Measurements from ENCODE around the gene SSC5D. TPM values are rescaled to one million over a fixed set of nuclear protein-coding genes. Genes with fewer than 3 reads are reported as not detected.

Gene SSC5D
- total and polyA plus RNA-seq, 4 donors: 0.08 to 1.0 (median 0.51) TPM

DNA sequence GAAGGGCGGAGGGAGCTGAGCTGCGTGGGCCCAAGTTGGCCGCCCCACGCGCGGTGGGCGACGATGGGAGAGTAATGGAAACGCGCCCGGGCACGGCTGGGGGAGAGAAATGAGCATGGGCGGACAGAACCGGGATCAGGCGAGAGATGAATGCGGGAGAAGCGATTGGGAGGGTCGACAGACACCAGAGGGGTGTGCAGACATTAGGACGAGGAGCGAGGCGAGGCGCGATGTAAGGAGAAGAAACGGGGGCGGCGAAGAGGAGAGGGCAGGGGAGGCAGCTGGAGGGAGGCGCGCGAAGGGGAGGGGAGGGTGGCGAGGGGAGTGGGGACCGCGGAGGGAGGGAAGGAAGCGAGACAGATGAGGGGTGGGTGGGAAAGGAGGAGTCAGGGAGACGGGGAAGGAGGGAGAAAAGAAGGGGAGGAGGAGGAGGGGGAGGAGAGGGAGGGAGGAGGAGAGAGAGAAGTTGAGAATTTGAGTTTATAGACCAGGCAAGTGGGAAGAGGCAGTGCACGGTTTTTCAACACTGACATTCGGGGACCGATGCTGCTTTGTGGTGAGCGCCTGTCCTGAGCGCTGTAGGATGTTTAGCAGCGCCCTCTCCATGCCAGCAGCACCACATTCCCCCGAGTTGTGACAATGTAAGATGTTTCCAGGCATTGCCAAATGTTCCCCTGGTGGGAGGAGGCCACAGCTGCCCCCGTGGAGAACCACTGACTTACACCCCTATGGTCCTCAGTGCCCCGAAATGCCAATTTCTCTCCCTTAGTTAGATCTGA, 45.0 kb upstream of the SSC5D start, which contains the start of gene SHISA7:
Gene SHISA7 (minus strand): TSS at position 256 of the 779 bp plus-strand sequence. CDS start 437 bp downstream, outside the sequence.
- TF ChIP-seq SP1 (IDR thresholded peaks at IDR 0.05): no peak
- no peak for TF ChIP-seq HNF4A (conservative IDR thresholded peaks at IDR 0.05)
- no peak for TF ChIP-seq NR2F2 (IDR thresholded peaks at IDR 0.05)
- TF ChIP-seq, protein P1, sequence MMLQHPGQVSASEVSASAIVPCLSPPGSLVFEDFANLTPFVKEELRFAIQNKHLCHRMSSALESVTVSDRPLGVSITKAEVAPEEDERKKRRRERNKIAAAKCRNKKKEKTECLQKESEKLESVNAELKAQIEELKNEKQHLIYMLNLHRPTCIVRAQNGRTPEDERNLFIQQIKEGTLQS (IDR thresholded peaks at IDR 0.05): no peak
- TF ChIP-seq, protein P2, sequence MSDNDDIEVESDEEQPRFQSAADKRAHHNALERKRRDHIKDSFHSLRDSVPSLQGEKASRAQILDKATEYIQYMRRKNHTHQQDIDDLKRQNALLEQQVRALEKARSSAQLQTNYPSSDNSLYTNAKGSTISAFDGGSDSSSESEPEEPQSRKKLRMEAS (IDR thresholded peaks at IDR 0.05): no peak
- no peak for TF ChIP-seq JUND (IDR thresholded peaks at IDR 0.05)
- WGBS: 5% methylated on average over 43 of the region's 43 CpGs
- Histone ChIP-seq H3K4me3 (ENCODE audit: low read depth in 1 of 3, low read length in 3 of 3) (no peak within 1 kb of the TSS), H3K4me1 (ENCODE audit: control insufficient read depth in 4 of 4, insufficient read depth in 4 of 4, low read length in 3 of 4) (peaks cover 0 to 3% (median 1%) of the 10 kb centered on the region in 4 donors), H3K27ac (ENCODE audit: low read depth in 1 of 2, low read length in 2 of 2) (no peak within 1 kb of the TSS), H3K27me3 (ENCODE audit: control insufficient read depth in 4 of 4, insufficient read depth in 4 of 4, low read length in 3 of 4) (peaks cover 11 to 18% (median 13%) of the 10 kb centered on the region in 4 donors), H3K9ac (ENCODE audit: low read depth in 1 of 2, low read length in 2 of 2) (no peak within 1 kb of the TSS), H3K9me3 (ENCODE audit: control insufficient read depth in 4 of 4, low read length in 3 of 4) (peaks cover 0 to 2% (median 1%) of the 10 kb centered on the region in 4 donors), H3K36me3 (ENCODE audit: control insufficient read depth in 4 of 4, insufficient read depth in 3 of 4, low read depth in 1 of 4, low read length in 3 of 4) (no peaks in the 10 kb centered on the region)
- no peak for DNase-seq (ENCODE audit: low spot score)

DNA sequence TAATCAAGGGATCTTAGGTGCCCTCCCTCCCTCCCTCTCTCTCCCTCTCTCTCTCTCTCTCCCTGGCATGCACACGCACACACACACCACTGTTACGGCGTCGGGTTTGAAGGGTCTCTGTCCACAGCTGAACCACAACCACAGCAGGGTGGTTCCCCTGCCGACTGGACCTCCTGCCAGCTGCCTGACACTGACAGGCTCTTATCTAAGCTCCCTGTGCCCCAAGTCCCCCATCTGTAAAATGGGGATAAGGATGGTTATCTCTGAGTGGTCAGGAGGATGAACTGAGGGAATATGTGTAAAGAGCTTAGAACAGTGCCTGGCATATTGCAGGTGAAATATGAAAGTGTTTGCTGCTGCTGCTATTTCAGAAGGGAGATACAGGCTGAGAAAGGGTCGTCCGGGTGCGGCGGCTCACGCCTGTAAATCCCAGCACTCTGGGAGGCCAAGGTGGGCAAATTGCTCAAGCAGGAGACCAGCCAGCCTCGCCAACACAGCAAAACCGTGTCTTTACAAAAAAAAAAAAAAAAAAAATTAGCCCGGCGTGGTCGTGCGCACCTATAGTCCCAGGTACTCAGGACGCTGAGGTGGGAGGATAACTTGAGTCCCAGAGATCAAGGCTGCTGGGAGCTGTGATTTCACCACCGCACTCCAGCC, 44.3 kb upstream of the SSC5D start:
- Histone ChIP-seq H3K9ac (ENCODE audit: low read depth in 1 of 2, low read length in 2 of 2) (no peak overlapping the region), H3K27me3 (ENCODE audit: control insufficient read depth in 4 of 4, insufficient read depth in 4 of 4, low read length in 3 of 4) (peaks cover 10 to 16% (median 13%) of the 10 kb centered on the region in 4 donors), H3K9me3 (ENCODE audit: control insufficient read depth in 4 of 4, low read length in 3 of 4) (peaks cover 0 to 2% (median under 1%) of the 10 kb centered on the region in 4 donors), H3K4me1 (ENCODE audit: control insufficient read depth in 4 of 4, insufficient read depth in 4 of 4, low read length in 3 of 4) (peaks cover 0 to 3% (median 1%) of the 10 kb centered on the region in 4 donors), H3K27ac (ENCODE audit: low read depth in 1 of 2, low read length in 2 of 2) (no peak overlapping the region), H3K4me3 (ENCODE audit: low read depth in 1 of 3, low read length in 3 of 3) (no peak overlapping the region), H3K36me3 (ENCODE audit: control insufficient read depth in 4 of 4, insufficient read depth in 3 of 4, low read depth in 1 of 4, low read length in 3 of 4) (no peaks in the 10 kb centered on the region)
- WGBS: 27% methylated on average over 18 of the region's 18 CpGs
- TF ChIP-seq, protein P3, sequence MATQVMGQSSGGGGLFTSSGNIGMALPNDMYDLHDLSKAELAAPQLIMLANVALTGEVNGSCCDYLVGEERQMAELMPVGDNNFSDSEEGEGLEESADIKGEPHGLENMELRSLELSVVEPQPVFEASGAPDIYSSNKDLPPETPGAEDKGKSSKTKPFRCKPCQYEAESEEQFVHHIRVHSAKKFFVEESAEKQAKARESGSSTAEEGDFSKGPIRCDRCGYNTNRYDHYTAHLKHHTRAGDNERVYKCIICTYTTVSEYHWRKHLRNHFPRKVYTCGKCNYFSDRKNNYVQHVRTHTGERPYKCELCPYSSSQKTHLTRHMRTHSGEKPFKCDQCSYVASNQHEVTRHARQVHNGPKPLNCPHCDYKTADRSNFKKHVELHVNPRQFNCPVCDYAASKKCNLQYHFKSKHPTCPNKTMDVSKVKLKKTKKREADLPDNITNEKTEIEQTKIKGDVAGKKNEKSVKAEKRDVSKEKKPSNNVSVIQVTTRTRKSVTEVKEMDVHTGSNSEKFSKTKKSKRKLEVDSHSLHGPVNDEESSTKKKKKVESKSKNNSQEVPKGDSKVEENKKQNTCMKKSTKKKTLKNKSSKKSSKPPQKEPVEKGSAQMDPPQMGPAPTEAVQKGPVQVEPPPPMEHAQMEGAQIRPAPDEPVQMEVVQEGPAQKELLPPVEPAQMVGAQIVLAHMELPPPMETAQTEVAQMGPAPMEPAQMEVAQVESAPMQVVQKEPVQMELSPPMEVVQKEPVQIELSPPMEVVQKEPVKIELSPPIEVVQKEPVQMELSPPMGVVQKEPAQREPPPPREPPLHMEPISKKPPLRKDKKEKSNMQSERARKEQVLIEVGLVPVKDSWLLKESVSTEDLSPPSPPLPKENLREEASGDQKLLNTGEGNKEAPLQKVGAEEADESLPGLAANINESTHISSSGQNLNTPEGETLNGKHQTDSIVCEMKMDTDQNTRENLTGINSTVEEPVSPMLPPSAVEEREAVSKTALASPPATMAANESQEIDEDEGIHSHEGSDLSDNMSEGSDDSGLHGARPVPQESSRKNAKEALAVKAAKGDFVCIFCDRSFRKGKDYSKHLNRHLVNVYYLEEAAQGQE (IDR thresholded peaks at IDR 0.05): no peak
- TF ChIP-seq RXRA (IDR thresholded peaks at IDR 0.05) (no peak), SP1 (IDR thresholded peaks at IDR 0.05) (no peak), NR2F2 (IDR thresholded peaks at IDR 0.05) (no peak), YY1 (IDR thresholded peaks at IDR 0.05) (no peak), FOXA2 (IDR thresholded peaks at IDR 0.05) (no peak), FOXA1 (IDR thresholded peaks at IDR 0.05) (no peak)
- peak; percentile 72 for DNase-seq (ENCODE audit: low spot score)

DNA sequence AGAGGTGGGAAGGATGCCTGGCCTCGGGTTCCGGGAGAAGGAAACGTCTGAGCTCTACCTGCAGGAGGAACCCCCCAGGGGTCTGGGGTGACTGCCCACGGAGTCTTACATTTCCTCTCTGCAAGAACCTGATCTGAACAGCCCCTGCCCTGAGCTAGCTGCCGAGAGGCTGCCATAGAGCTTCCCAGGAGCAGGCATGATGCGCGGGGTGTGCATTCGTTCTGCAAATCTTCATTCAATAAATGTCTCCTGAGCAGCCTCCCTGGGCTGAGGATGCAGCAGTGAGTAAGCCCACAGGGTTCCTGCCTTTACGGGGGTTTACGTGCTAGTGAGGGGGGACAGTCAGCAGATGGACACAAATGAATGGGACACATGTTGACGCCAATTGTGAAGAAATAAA, 43.6 kb upstream of the SSC5D start:
- Histone ChIP-seq H3K4me3 (ENCODE audit: low read depth in 1 of 3, low read length in 3 of 3) (no peak overlapping the region), H3K4me1 (ENCODE audit: control insufficient read depth in 4 of 4, insufficient read depth in 4 of 4, low read length in 3 of 4) (peaks cover 0 to 3% (median 1%) of the 10 kb centered on the region in 4 donors), H3K27ac (ENCODE audit: low read depth in 1 of 2, low read length in 2 of 2) (no peak overlapping the region), H3K27me3 (ENCODE audit: control insufficient read depth in 4 of 4, insufficient read depth in 4 of 4, low read length in 3 of 4) (peaks cover 10 to 12% (median 11%) of the 10 kb centered on the region in 4 donors), H3K36me3 (ENCODE audit: control insufficient read depth in 4 of 4, insufficient read depth in 3 of 4, low read depth in 1 of 4, low read length in 3 of 4) (no peaks in the 10 kb centered on the region), H3K9me3 (ENCODE audit: control insufficient read depth in 4 of 4, low read length in 3 of 4) (peaks cover 0 to 2% (median 0%) of the 10 kb centered on the region in 4 donors), H3K9ac (ENCODE audit: low read depth in 1 of 2, low read length in 2 of 2) (no peak overlapping the region)
- DNase-seq (ENCODE audit: low spot score): no peak
- 40% methylated on average over 11 of the region's 11 CpGs for WGBS
- TF ChIP-seq NR2F2 (IDR thresholded peaks at IDR 0.05): no peak
- no peak for TF ChIP-seq EGR1 (IDR thresholded peaks at IDR 0.05; ENCODE audit: low read depth in 2 of 2)
- TF ChIP-seq, protein P2 (IDR thresholded peaks at IDR 0.05): no peak
- TF ChIP-seq, protein P1 (IDR thresholded peaks at IDR 0.05): no peak
- TF ChIP-seq, protein P4, sequence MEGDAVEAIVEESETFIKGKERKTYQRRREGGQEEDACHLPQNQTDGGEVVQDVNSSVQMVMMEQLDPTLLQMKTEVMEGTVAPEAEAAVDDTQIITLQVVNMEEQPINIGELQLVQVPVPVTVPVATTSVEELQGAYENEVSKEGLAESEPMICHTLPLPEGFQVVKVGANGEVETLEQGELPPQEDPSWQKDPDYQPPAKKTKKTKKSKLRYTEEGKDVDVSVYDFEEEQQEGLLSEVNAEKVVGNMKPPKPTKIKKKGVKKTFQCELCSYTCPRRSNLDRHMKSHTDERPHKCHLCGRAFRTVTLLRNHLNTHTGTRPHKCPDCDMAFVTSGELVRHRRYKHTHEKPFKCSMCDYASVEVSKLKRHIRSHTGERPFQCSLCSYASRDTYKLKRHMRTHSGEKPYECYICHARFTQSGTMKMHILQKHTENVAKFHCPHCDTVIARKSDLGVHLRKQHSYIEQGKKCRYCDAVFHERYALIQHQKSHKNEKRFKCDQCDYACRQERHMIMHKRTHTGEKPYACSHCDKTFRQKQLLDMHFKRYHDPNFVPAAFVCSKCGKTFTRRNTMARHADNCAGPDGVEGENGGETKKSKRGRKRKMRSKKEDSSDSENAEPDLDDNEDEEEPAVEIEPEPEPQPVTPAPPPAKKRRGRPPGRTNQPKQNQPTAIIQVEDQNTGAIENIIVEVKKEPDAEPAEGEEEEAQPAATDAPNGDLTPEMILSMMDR (IDR thresholded peaks at IDR 0.05; ENCODE audit: low read depth, low read length, missing input control): no peak
- TF ChIP-seq RXRA (IDR thresholded peaks at IDR 0.05): no peak
- TF ChIP-seq FOXA1 (IDR thresholded peaks at IDR 0.05): no peak
- TF ChIP-seq, protein P5, sequence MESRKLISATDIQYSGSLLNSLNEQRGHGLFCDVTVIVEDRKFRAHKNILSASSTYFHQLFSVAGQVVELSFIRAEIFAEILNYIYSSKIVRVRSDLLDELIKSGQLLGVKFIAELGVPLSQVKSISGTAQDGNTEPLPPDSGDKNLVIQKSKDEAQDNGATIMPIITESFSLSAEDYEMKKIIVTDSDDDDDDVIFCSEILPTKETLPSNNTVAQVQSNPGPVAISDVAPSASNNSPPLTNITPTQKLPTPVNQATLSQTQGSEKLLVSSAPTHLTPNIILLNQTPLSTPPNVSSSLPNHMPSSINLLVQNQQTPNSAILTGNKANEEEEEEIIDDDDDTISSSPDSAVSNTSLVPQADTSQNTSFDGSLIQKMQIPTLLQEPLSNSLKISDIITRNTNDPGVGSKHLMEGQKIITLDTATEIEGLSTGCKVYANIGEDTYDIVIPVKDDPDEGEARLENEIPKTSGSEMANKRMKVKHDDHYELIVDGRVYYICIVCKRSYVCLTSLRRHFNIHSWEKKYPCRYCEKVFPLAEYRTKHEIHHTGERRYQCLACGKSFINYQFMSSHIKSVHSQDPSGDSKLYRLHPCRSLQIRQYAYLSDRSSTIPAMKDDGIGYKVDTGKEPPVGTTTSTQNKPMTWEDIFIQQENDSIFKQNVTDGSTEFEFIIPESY (IDR thresholded peaks at IDR 0.05): no peak
- TF ChIP-seq FOXA2 (IDR thresholded peaks at IDR 0.05): no peak
- no peak for TF ChIP-seq HNF4G (IDR thresholded peaks at IDR 0.05)

All from liver (tissue), 9 donors.